GM18873 (cell line): ENCODE data around the gene OSBPL8.
"Not testable (repeated sequence)": the region's sequence is repeated elsewhere in the genome, so short reads cannot be mapped to it uniquely, and the experiment has no call there.

ENCODE experiments used
- ATAC-seq: cut with Tn5 transposase; IDR thresholded peaks from one replicate; pipeline ENCODE4 v1.9.1; 2021; ENCODE audit warnings: mild to moderate bottlenecking, moderate library complexity, moderate number of reproducible peaks; ENCODE audit not compliant: unreplicated experiment, low FRiP score

OSBPL8 gene

GRCh38 chr12:76375470-76375869 lies 184.1 kb downstream of the OSBPL8 start:
- no peak for ATAC-seq

GRCh38 chr12:76374386-76375020 lies 185.1 kb downstream of the OSBPL8 start:
- ATAC-seq = no peak

GRCh38 chr12:76368230-76368629 lies 191.3 kb downstream of the OSBPL8 start:
- ATAC-seq = no peak

- ATAC-seq = no peak
Observed at GRCh38 chr12:76366163-76366562, 193.4 kb downstream of the OSBPL8 start.

- ATAC-seq = not testable (repeated sequence)
Observed at GRCh38 chr12:76364131-76364530, 195.4 kb downstream of the OSBPL8 start.

- no peak for ATAC-seq
Observed at GRCh38 chr12:76360316-76360715, 199.3 kb downstream of the OSBPL8 start.

GRCh38 chr12:76356071-76356470 lies 203.5 kb downstream of the OSBPL8 start:
- no peak for ATAC-seq

GRCh38 chr12:76348079-76348901 lies 211.3 kb downstream of the OSBPL8 start, which contains the start of gene BBS10:
TSS of gene BBS10 (minus strand) at chr12:76348415. CDS start at chr12:76348358, 57 bp downstream.
- ATAC-seq = peak; percentile 92

- ATAC-seq = peak; percentile 30
Observed at GRCh38 chr12:76346798-76347420, 212.7 kb downstream of the OSBPL8 start.

- ATAC-seq = no peak
Observed at GRCh38 chr12:76346236-76346635, 213.3 kb downstream of the OSBPL8 start.

GRCh38 chr12:76345569-76345968 lies 214.0 kb downstream of the OSBPL8 start:
- no peak for ATAC-seq

GRCh38 chr12:76341436-76342030 lies 218.0 kb downstream of the OSBPL8 start:
- ATAC-seq = no peak

GRCh38 chr12:76340680-76341435 lies 218.7 kb downstream of the OSBPL8 start:
- ATAC-seq = no peak

GRCh38 chr12:76337583-76337982 lies 222.0 kb downstream of the OSBPL8 start:
- ATAC-seq = no peak

GRCh38 chr12:76332606-76333005 lies 227.0 kb downstream of the OSBPL8 start:
- ATAC-seq = no peak

- no peak for ATAC-seq
Observed at GRCh38 chr12:76329606-76330005, 230.0 kb downstream of the OSBPL8 start.

GRCh38 chr12:76329159-76329558 lies 230.4 kb downstream of the OSBPL8 start:
- ATAC-seq = no peak

GRCh38 chr12:76319595-76320319 lies 239.8 kb downstream of the OSBPL8 start:
- ATAC-seq = not testable (repeated sequence)

- ATAC-seq = no peak
Observed at GRCh38 chr12:76318773-76319594, 240.6 kb downstream of the OSBPL8 start.
